A673 (cell line): ENCODE results near the gene MCF2L2. TPM values are rescaled to one million over a fixed set of nuclear protein-coding genes. Genes with fewer than 3 reads are reported as not detected.

Experiments used
- BruUV-seq: library from RNA; stranded (reverse); fragments of 400-500 nt; replicated peaks from 2 replicates; lab custom pipeline; 2021; lab: Mats Ljungman, UMichigan
- CTCF ChIA-PET: fragments of 300-600 bp; sonication (Branson Sonifier 250); formaldehyde crosslinking; loops from one replicate; lab custom pipeline; 2022; ENCODE audit warnings: antibody characterized with exemption; lab: Charles Lee
- POLR2A ChIA-PET: fragments of 300-600 bp; sonication (Branson Sonifier 250); formaldehyde crosslinking; loops from one replicate; lab custom pipeline; 2022; ENCODE audit warnings: antibody characterized with exemption; ENCODE audit not compliant: low non-redundant PET; lab: Charles Lee
- DNase-seq: peaks from one replicate; pipeline ENCODE4 v3.0.0-alpha.2; 2015; ENCODE audit warnings: low spot score
- H3K27ac ChIP-seq: fragments of 200-600 bp; sonication (generic); 2 replicates; pipeline ENCODE4 v1.5.1; 2016; ENCODE audit warnings: mixed run types, low read depth, mild to moderate bottlenecking, mixed read lengths, antibody characterized with exemption, low read length; ENCODE audit not compliant: poor library complexity, severe bottlenecking
- H3K27me3 ChIP-seq: fragments of 200-600 bp; sonication (generic); replicated peaks from 2 replicates; pipeline ENCODE4 v1.6.1; 2017; ENCODE audit warnings: mixed run types, low read depth, mild to moderate bottlenecking, mixed read lengths, antibody characterized with exemption, low read length; ENCODE audit not compliant: insufficient read depth, poor library complexity
- H3K36me3 ChIP-seq: fragments of 200-600 bp; sonication (generic); 2 replicates; pipeline ENCODE4 v1.6.1; 2016; ENCODE audit warnings: mixed run types, mild to moderate bottlenecking, mixed read lengths, antibody characterized with exemption, low read length; ENCODE audit not compliant: insufficient read depth, poor library complexity, severe bottlenecking
- H3K4me1 ChIP-seq: fragments of 200-600 bp; sonication (generic); 2 replicates; pipeline ENCODE4 v1.6.1; 2017; ENCODE audit warnings: mixed run types, mild to moderate bottlenecking, mixed read lengths, antibody characterized with exemption, low read length; ENCODE audit not compliant: insufficient read depth, poor library complexity, severe bottlenecking
- H3K4me3 ChIP-seq: fragments of 200-600 bp; sonication (generic); 2 replicates; pipeline ENCODE4 v1.5.1; 2016; ENCODE audit warnings: low read depth, mixed run types, mild to moderate bottlenecking, mixed read lengths, low read length; ENCODE audit not compliant: poor library complexity, severe bottlenecking
- H3K9me3 ChIP-seq: fragments of 200-600 bp; sonication (generic); 2 replicates; pipeline ENCODE4 v1.6.1; 2016; ENCODE audit warnings: mixed run types, low read depth, mild to moderate bottlenecking, mixed read lengths, antibody characterized with exemption, low read length; ENCODE audit not compliant: poor library complexity, severe bottlenecking
- CTCF ChIP-seq: fragments of 300-800, 200-600 bp; sonication (generic); conservative IDR thresholded peaks from 2 replicates; pipeline ENCODE4 v1.5.1; 2017; ENCODE audit warnings: low read depth, mild to moderate bottlenecking, antibody characterized with exemption, low read length, moderate library complexity, mixed read lengths
- EZH2 ChIP-seq: fragments of 200-600 bp; sonication (generic); IDR thresholded peaks from 2 replicates; pipeline ENCODE4 v1.6.1; 2017; ENCODE audit warnings: borderline replicate concordance, low read depth, mild to moderate bottlenecking, mixed read lengths, antibody characterized with exemption, low read length; ENCODE audit not compliant: poor library complexity, severe bottlenecking
- intact Hi-C: fragments of 100-400 bp; cut with micrococcal nuclease; formaldehyde crosslinking; loops from one replicate; pipeline ENCODE4 v1.10.0; 2022; ENCODE audit not compliant: unreplicated experiment
- total RNA-seq: library from RNA; stranded (reverse); gene quantifications from 2 replicates; pipeline ENCODE4 v1.2.3, GENCODE V29; 2021

The MCF2L2 gene
- total RNA-seq, 1 experiment from 2014 or later = not detected

- no peak overlapping the region for H3K4me3 ChIP-seq
- BruUV-seq = no TSS peak
- intact Hi-C loops = no loop called here
- no peaks in the 10 kb centered on the region for H3K9me3 ChIP-seq
- no peaks in the 10 kb centered on the region for H3K36me3 ChIP-seq
- no peaks in the 10 kb centered on the region for H3K4me1 ChIP-seq
- H3K27ac ChIP-seq = no peak overlapping the region
- POLR2A ChIA-PET = no interaction called here
- no peak for TF ChIP-seq CTCF
- TF ChIP-seq EZH2 = no peak
- no peaks in the 10 kb centered on the region for H3K27me3 ChIP-seq
- no peak for DNase-seq
- CTCF ChIA-PET = no interaction called here
Measured at GRCh38 chr3:183331498-183331897, 96.9 kb downstream of the MCF2L2 start.

GRCh38 chr3:183330881-183331280, 97.5 kb downstream of the MCF2L2 start:
- Histone ChIP-seq H3K4me3 (no peak overlapping the region), H3K9me3 (no peaks in the 10 kb centered on the region), H3K27me3 (no peaks in the 10 kb centered on the region), H3K4me1 (no peaks in the 10 kb centered on the region), H3K27ac (no peak overlapping the region), H3K36me3 (no peaks in the 10 kb centered on the region)
- intact Hi-C loops = no loop called here
- DNase-seq = no peak
- no TSS peak for BruUV-seq
- ChIA-PET POLR2A (no interaction called here), CTCF (no interaction called here)
- no peak for TF ChIP-seq EZH2
- no peak for TF ChIP-seq CTCF

- CTCF ChIA-PET = no interaction called here
- POLR2A ChIA-PET = interaction anchor here (0.6 kb wide), 1 partner anchor 107 kb away, joined by 3 read pairs; no protein-coding TSS in a partner anchor
- Histone ChIP-seq H3K9me3 (no peaks in the 10 kb centered on the region), H3K27me3 (no peaks in the 10 kb centered on the region), H3K4me3 (no peak overlapping the region), H3K36me3 (no peaks in the 10 kb centered on the region), H3K27ac (no peak overlapping the region), H3K4me1 (no peaks in the 10 kb centered on the region)
- TF ChIP-seq CTCF (no peak), EZH2 (no peak)
- DNase-seq = no peak
- intact Hi-C loops = no loop called here
- no TSS peak for BruUV-seq
Measured at GRCh38 chr3:183329543-183329942, 98.9 kb downstream of the MCF2L2 start.
